Measurements from ENCODE around the gene CDH12.
"Not testable (repeated sequence)": the region's sequence is repeated elsewhere in the genome, so short reads cannot be mapped to it uniquely, and the experiment has no call there.

CDH12 gene

GRCh38 chr5:22329683-22330082, 523.5 kb downstream of the CDH12 start:
- no peak for FAIRE-seq

GRCh38 chr5:22319798-22320197, 533.3 kb downstream of the CDH12 start:
- FAIRE-seq (no peak), DNase-seq (ENCODE audit: insufficient read length) (no peak)
- TF ChIP-seq POLR2AphosphoS5 (IDR thresholded peaks at IDR 0.05; ENCODE audit: low read depth, low read length) (no peak), POLR2A (IDR thresholded peaks at IDR 0.05; ENCODE audit: low read depth, low read length) (no peak), TAF1 (IDR thresholded peaks at IDR 0.05; ENCODE audit: borderline replicate concordance, low read depth, low read length) (no peak)

More at GRCh38 chr5:22329683-22330082, 523.5 kb downstream of the CDH12 start:
- TF ChIP-seq TAF1 (IDR thresholded peaks at IDR 0.05; ENCODE audit: borderline replicate concordance, low read depth, low read length) (no peak), POLR2A (IDR thresholded peaks at IDR 0.05; ENCODE audit: low read depth, low read length) (no peak), POLR2AphosphoS5 (IDR thresholded peaks at IDR 0.05; ENCODE audit: low read depth, low read length) (no peak)
- no peak for DNase-seq (ENCODE audit: insufficient read length)

GRCh38 chr5:22316294-22316693, 536.9 kb downstream of the CDH12 start:
- DNase-seq (ENCODE audit: insufficient read length), result no peak
- TF ChIP-seq TAF1 (IDR thresholded peaks at IDR 0.05; ENCODE audit: borderline replicate concordance, low read depth, low read length) (no peak), POLR2A (IDR thresholded peaks at IDR 0.05; ENCODE audit: low read depth, low read length) (no peak), POLR2AphosphoS5 (IDR thresholded peaks at IDR 0.05; ENCODE audit: low read depth, low read length) (no peak)
- FAIRE-seq, result no peak

- FAIRE-seq; DNase-seq (ENCODE audit: insufficient read length): not testable (repeated sequence)
Measured at GRCh38 chr5:22315052-22315451, 538.1 kb downstream of the CDH12 start.

DNA sequence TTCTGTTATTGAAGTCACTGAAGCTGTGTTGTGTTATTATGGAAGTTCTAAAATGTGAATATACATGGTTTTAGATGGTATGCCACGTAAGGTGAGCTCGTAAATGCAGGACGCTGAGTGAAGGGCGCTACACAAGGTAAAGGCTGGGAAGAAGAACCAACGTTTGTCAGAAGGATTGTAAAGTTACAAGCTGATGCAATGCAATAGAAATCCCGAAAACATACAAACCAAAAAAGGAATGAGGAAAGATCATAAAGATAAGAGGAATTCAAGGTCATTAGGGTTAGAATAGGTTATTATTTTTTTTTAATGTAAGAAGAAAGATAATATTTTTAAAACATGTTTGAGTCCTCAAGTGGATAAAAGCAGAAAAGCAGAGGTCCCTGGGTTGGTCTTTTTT, 538.6 kb downstream of the CDH12 start:
- no peak for FAIRE-seq
- TF ChIP-seq POLR2A (IDR thresholded peaks at IDR 0.05; ENCODE audit: low read depth, low read length) (no peak), TAF1 (IDR thresholded peaks at IDR 0.05; ENCODE audit: borderline replicate concordance, low read depth, low read length) (no peak), POLR2AphosphoS5 (IDR thresholded peaks at IDR 0.05; ENCODE audit: low read depth, low read length) (no peak)

GRCh38 chr5:22306011-22306410, 547.1 kb downstream of the CDH12 start:
- DNase-seq (ENCODE audit: insufficient read length), result no peak
- FAIRE-seq, result no peak
- TF ChIP-seq TAF1 (IDR thresholded peaks at IDR 0.05; ENCODE audit: borderline replicate concordance, low read depth, low read length), result no peak
- TF ChIP-seq POLR2A (IDR thresholded peaks at IDR 0.05; ENCODE audit: low read depth, low read length), result no peak

More for the DNA sequence above, 538.6 kb downstream of the CDH12 start:
- DNase-seq (ENCODE audit: insufficient read length), result no peak

DNA sequence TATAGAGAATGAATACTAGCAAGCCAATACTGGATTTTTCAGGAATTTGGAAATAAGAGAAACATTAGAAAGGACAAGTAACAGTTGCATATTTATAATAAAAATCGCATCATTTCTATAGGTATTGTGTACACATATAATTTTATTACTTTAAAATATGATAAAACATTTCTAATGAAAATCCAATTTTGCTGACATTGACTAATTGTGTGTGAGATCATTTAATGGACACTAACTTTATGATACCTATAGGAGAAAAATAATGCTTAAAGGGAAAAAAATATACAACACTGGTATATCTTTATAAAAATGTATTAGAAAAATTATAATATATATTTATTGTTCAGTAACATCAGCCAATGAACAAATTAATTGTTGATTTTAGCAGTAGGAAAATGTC, 557.3 kb downstream of the CDH12 start:
- TF ChIP-seq POLR2AphosphoS5 (IDR thresholded peaks at IDR 0.05; ENCODE audit: low read depth, low read length) (no peak), TAF1 (IDR thresholded peaks at IDR 0.05; ENCODE audit: borderline replicate concordance, low read depth, low read length) (no peak)
- FAIRE-seq (no peak), DNase-seq (ENCODE audit: insufficient read length) (no peak)

GRCh38 chr5:22293147-22293546, 560.0 kb downstream of the CDH12 start:
- no peak for FAIRE-seq
- no peak for DNase-seq (ENCODE audit: insufficient read length)
- TF ChIP-seq TAF1 (IDR thresholded peaks at IDR 0.05; ENCODE audit: borderline replicate concordance, low read depth, low read length) (no peak), POLR2A (IDR thresholded peaks at IDR 0.05; ENCODE audit: low read depth, low read length) (no peak), POLR2AphosphoS5 (IDR thresholded peaks at IDR 0.05; ENCODE audit: low read depth, low read length) (no peak)

DNA sequence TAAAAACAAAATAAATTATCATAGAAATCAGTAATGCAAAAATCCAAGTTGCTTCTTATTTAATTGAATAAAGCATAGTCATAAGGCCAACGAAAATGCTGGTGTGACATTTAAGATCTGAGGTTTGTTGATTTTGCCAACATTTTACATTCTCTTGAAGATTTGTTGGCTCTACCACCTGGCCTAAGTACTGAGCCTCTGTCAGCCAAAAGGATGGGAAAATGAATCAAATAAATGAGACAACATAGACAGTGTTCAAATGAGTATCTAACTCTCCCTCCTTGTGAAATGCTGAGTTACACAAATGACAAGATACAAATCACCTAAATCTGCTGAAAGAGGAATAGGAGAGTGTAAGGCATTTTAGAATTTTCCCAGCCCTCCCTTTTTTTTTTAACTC, 575.0 kb downstream of the CDH12 start:
- FAIRE-seq, result no peak
- TF ChIP-seq TAF1 (IDR thresholded peaks at IDR 0.05; ENCODE audit: borderline replicate concordance, low read depth, low read length), result no peak
- DNase-seq (ENCODE audit: insufficient read length), result no peak

GRCh38 chr5:22277006-22277405, 576.1 kb downstream of the CDH12 start:
- DNase-seq (ENCODE audit: insufficient read length), result no peak
- no peak for FAIRE-seq
- no peak for TF ChIP-seq TAF1 (IDR thresholded peaks at IDR 0.05; ENCODE audit: borderline replicate concordance, low read depth, low read length)
- TF ChIP-seq POLR2A (IDR thresholded peaks at IDR 0.05; ENCODE audit: low read depth, low read length), result no peak
- TF ChIP-seq POLR2AphosphoS5 (IDR thresholded peaks at IDR 0.05; ENCODE audit: low read depth, low read length), result no peak

GRCh38 chr5:22265855-22266254, 587.3 kb downstream of the CDH12 start:
- not testable (repeated sequence) for FAIRE-seq; DNase-seq (ENCODE audit: insufficient read length)

DNA sequence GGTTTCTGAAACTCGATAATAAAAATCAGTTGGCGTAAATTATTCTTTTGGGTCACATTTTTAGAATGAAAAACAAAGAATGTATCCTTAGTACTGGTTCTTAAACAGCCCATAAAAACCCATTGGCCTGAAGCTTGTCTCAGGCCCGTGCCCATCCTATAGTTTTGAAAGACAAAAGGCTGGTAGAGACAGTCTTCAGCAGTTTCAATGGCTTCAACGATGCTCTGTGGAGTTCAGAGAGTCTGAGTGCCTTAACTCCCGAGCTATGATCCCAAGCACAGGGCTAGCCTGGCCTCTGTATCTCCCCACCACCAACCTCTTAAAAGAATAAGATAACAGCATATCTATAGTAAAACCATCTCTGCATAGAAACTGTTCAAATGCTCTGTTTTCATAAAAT, 595.0 kb downstream of the CDH12 start:
- FAIRE-seq (no peak), DNase-seq (ENCODE audit: insufficient read length) (no peak)
- no peak for TF ChIP-seq POLR2A (IDR thresholded peaks at IDR 0.05; ENCODE audit: low read depth, low read length)
- TF ChIP-seq POLR2AphosphoS5 (IDR thresholded peaks at IDR 0.05; ENCODE audit: low read depth, low read length), result no peak
- TF ChIP-seq TAF1 (IDR thresholded peaks at IDR 0.05; ENCODE audit: borderline replicate concordance, low read depth, low read length), result no peak

GRCh38 chr5:22250528-22250927, 602.6 kb downstream of the CDH12 start:
- DNase-seq (ENCODE audit: insufficient read length) (no peak), FAIRE-seq (no peak)
- TF ChIP-seq POLR2AphosphoS5 (IDR thresholded peaks at IDR 0.05; ENCODE audit: low read depth, low read length), result no peak
- TF ChIP-seq POLR2A (IDR thresholded peaks at IDR 0.05; ENCODE audit: low read depth, low read length), result no peak
- TF ChIP-seq TAF1 (IDR thresholded peaks at IDR 0.05; ENCODE audit: borderline replicate concordance, low read depth, low read length), result no peak

Measured in GM12892 (cell line).